Activated CD4-positive, alpha-beta memory T cell treated with anti-CD3 and anti-CD28 coated beads for 36 hours (primary cell): ENCODE results near the gene CBLN3. TPM values are rescaled to one million over a fixed set of nuclear protein-coding genes. Genes with fewer than 3 reads are reported as not detected.
"Not testable (repeated sequence)": the region's sequence is repeated elsewhere in the genome, so short reads cannot be mapped to it uniquely, and the experiment has no call there.

Source experiments
- CTCF ChIA-PET: fragments of 350-600 bp; sonication (Branson Sonifier 250); formaldehyde crosslinking; loops from one replicate; lab custom pipeline; 2021; ENCODE audit warnings: antibody characterized with exemption, inconsistent platforms; lab: Charles Lee
- POLR2A ChIA-PET: fragments of 350-600 bp; sonication (Branson Sonifier 250); formaldehyde crosslinking; loops from one replicate; lab custom pipeline; 2021; ENCODE audit warnings: antibody characterized with exemption; lab: Charles Lee
- DNase-seq: peaks from one replicate; pipeline ENCODE4 v3.0.0-alpha.2; 2020
- H3K27ac Mint-ChIP-seq: one replicate; pipeline ENCODE4 v1.8.0; 2021; ENCODE audit warnings: mixed read lengths
- H3K27me3 Mint-ChIP-seq: one replicate; pipeline ENCODE4 v1.8.0; 2021; ENCODE audit warnings: mixed read lengths
- H3K36me3 Mint-ChIP-seq: one replicate; pipeline ENCODE4 v1.8.0; 2021; ENCODE audit warnings: mixed read lengths
- H3K4me1 Mint-ChIP-seq: one replicate; pipeline ENCODE4 v1.8.0; 2021; ENCODE audit warnings: low read depth, mixed read lengths
- H3K4me3 Mint-ChIP-seq: one replicate; pipeline ENCODE4 v1.8.0; 2021; ENCODE audit warnings: mild to moderate bottlenecking, mixed read lengths
- H3K9me3 Mint-ChIP-seq: one replicate; pipeline ENCODE4 v1.8.0; 2021; ENCODE audit warnings: mixed read lengths
- intact Hi-C: fragments of 100-400 bp; cut with micrococcal nuclease; formaldehyde crosslinking; loops from one replicate; pipeline ENCODE4 v1.15.1; 2023
- total RNA-seq, 2 experiments: library from RNA; stranded (reverse); gene quantifications; one replicate each; pipeline ENCODE4 v1.2.3, GENCODE V29; 2021

The CBLN3 gene
- total RNA-seq, result 1 to 10 TPM; 8.6 to 9.3 TPM

DNA sequence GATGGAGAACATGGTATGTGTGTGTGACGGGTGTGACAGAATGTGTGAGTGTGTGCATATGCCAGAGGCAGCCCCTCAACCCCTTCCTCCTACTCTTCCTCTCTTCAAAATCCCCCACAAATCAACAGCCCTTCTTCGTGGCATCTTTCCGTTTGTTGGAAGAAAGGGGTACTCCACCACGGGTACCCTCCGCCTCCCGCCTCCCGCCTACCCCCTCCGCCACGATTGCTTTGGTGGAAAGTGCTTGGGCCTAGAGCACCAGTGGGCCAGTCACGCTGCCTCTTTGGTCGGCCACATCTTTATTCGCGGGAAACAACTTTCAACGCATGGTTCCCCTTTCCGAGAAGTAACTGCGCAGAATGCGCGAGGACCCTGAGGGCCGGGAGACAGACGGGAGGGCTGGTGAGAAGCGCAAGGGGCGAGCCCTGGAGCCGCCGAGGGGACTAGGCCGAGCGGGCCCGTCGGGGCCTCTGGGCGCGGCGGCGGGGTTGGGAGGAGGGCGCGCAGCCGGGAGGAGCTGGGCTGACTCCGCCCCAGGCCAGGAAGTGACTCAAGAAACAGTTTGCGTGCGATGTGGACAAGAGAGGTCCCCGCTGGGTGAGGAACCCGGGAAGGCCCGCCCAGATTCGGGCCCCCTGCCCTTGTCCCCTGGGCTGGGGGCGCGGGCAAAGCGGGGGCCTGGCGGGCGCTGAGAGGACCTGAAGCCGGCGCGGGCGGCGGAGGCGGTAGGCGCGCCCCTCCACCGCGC is at the start of gene CBLN3, which contains the start of gene KHNYN:
CBLN3 (minus strand) TSS at position 274 of the 748 bp plus-strand sequence. CDS start 614 bp downstream, outside the sequence.
KHNYN (plus strand) TSS at position 560 of the 748 bp plus-strand sequence. CDS start 777 bp downstream, outside the sequence.
- peak within 1 kb of the TSS; percentile 98 for H3K27ac Mint-ChIP-seq
- H3K9me3 Mint-ChIP-seq, result no peaks in the 10 kb centered on the region
- CTCF ChIA-PET, result interaction anchor here (0.9 to 21.1 kb wide), 9 partner anchors 10 to 216 kb away, joined by 3 to 968 read pairs (median 58); partner anchors contain the start of genes ADCY4, CHMP4A, CIDEB and LTB4R
- DNase-seq, result peak; percentile 92
- POLR2A ChIA-PET, result interaction anchor here (0.7 to 4.0 kb wide), 18 partner anchors 9 to 316 kb away, joined by 3 to 67 read pairs (median 4); partner anchors contain the start of genes ADCY4, CHMP4A, DCAF11 and LTB4R
- H3K4me1 Mint-ChIP-seq, result peaks cover 50% of the 10 kb centered on the region
- peaks cover 16% of the 10 kb centered on the region for H3K36me3 Mint-ChIP-seq
- intact Hi-C loops, result loop anchor here (2.0 to 5.0 kb wide), 3 partner anchors 17 to 283 kb away; partner anchors contain the start of genes LTB4R, LTB4R2, PSME2 and RNF31
- H3K27me3 Mint-ChIP-seq, result no peaks in the 10 kb centered on the region
- peak within 1 kb of the TSS; percentile 91 for H3K4me3 Mint-ChIP-seq

DNA sequence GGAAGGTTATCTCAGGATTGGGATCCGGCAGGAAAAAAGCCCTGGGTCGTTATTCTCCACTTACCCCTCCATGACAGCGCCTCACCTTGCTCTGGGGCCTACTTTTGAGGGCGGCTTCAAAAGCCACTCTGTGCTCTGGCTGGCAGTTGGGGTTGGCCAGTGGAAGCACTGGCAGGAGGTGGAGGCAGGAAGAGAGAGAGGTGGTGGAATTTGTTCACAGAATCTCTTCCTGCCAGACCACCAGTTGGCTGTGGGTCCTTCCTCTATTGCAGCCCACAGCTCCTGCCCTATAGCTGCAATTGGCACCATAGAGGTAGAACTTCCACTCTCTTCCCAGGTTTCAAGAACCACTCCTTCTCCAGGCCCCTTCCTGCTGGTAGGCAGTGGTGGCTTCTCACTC is 45.8 kb upstream of the CBLN3 start:
- Mint-ChIP-seq H3K4me1 (no peaks in the 10 kb centered on the region), H3K27me3 (no peaks in the 10 kb centered on the region), H3K9me3 (peaks cover 2% of the 10 kb centered on the region), H3K4me3 (no peak overlapping the region), H3K36me3 (no peaks in the 10 kb centered on the region), H3K27ac (no peak overlapping the region)
- intact Hi-C loops, result no loop called here
- ChIA-PET CTCF (no interaction called here), POLR2A (no interaction called here)
- DNase-seq, result no peak

DNA sequence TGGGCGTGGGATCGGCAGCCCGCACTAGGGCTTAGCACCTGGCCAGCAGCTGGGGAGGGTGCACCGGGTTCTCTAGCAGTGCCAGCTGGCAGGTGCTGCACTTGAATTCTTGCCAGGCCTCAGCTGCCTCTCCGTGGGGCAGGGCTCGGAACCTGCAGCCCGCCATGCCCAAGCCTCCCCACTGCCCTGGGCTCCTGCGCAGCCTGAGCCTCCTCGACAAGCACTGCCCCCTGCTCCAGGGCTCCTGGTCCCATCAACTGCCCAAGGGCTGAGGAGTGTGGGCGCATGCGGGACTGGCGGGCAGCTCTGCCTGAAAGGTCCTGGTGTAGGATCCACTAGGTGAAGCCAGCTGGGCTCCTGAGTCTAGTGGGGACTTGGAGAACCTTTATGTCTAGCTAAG is 43.7 kb upstream of the CBLN3 start:
- no peaks in the 10 kb centered on the region for H3K36me3 Mint-ChIP-seq
- POLR2A ChIA-PET, result no interaction called here
- H3K4me3 Mint-ChIP-seq, result no peak overlapping the region
- H3K27me3 Mint-ChIP-seq, result no peaks in the 10 kb centered on the region
- no peak overlapping the region for H3K27ac Mint-ChIP-seq
- intact Hi-C loops, result no loop called here
- CTCF ChIA-PET, result interaction anchor here (1.3 kb wide), 1 partner anchor 9 kb away, joined by 4 read pairs; no protein-coding TSS in a partner anchor
- no peaks in the 10 kb centered on the region for H3K4me1 Mint-ChIP-seq
- peaks cover 4% of the 10 kb centered on the region for H3K9me3 Mint-ChIP-seq
- DNase-seq, result no peak

DNA sequence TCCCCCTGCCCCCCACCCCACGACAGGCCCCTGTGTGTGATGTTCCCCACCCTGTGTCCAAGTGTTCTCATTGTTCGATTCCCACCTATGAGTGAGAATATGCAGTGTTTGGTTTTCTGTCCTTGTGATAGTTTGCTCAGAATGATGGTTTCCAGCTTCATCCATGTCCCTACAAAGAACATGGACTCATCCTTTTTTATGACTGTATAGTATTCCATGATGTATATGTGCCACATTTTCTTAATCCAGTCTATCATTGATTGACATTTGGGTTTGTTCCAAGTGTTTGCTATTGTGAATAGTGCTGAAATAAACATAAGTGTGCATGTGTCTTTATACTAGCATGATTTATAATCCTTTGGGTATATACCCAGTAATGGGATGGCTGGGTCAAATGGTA is 41.0 kb upstream of the CBLN3 start:
- intact Hi-C loops, H3K27ac Mint-ChIP-seq, POLR2A ChIA-PET, H3K4me1 Mint-ChIP-seq, H3K36me3 Mint-ChIP-seq, H3K9me3 Mint-ChIP-seq, DNase-seq, H3K4me3 Mint-ChIP-seq, H3K27me3 Mint-ChIP-seq: not testable (repeated sequence)
- CTCF ChIA-PET, result interaction anchor here (2.6 kb wide), 1 partner anchor 11 kb away, joined by 8 read pairs; no protein-coding TSS in a partner anchor

DNA sequence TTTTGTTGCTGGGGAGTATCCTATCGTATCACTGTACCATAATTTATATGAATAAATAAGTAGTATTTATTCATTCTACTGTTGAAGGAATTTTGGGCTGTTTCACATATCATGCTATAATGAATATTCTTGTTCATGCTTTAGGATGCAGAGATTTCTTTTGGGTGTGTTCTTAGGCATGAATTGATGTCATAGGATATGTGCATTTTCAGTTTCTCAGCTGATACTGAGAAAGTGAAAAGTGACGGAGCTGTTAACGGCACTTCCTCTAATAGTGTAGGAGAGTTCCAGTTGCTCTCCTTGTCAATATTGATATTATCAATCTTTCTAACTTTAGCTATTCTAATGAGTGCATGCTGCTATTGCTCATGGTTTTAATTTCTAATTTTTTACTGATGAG is 36.3 kb upstream of the CBLN3 start:
- Mint-ChIP-seq H3K27ac (no peak overlapping the region), H3K27me3 (no peaks in the 10 kb centered on the region), H3K4me3 (no peak overlapping the region), H3K4me1 (peaks cover 25% of the 10 kb centered on the region), H3K36me3 (no peaks in the 10 kb centered on the region), H3K9me3 (peaks cover 4% of the 10 kb centered on the region)
- CTCF ChIA-PET, result no interaction called here
- POLR2A ChIA-PET, result no interaction called here
- intact Hi-C loops, result no loop called here
- DNase-seq, result no peak

DNA sequence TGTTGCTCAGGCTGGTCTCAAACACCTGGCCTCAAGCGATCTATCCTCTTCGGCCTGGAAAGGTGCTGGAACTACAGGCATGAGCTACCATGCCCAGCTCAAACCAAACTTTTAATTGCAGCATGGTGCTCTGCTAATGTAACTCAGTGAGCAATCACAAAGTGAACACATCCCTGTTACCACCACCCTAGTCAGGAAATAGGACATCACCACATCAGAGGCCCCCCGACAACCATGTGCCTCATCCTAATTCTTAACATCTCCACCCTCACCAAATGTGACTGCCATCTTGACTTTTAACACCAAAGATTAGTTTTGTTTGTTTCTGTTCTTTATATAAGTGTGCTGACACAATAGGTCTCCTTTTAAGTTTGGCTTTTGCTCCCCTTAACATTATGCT is 35.9 kb upstream of the CBLN3 start:
- DNase-seq, result no peak
- H3K4me3 Mint-ChIP-seq, result no peak overlapping the region
- POLR2A ChIA-PET, result no interaction called here
- no peaks in the 10 kb centered on the region for H3K27me3 Mint-ChIP-seq
- no peak overlapping the region for H3K27ac Mint-ChIP-seq
- peaks cover 25% of the 10 kb centered on the region for H3K4me1 Mint-ChIP-seq
- CTCF ChIA-PET, result no interaction called here
- H3K9me3 Mint-ChIP-seq, result peaks cover 2% of the 10 kb centered on the region
- intact Hi-C loops, result no loop called here
- H3K36me3 Mint-ChIP-seq, result no peaks in the 10 kb centered on the region

DNA sequence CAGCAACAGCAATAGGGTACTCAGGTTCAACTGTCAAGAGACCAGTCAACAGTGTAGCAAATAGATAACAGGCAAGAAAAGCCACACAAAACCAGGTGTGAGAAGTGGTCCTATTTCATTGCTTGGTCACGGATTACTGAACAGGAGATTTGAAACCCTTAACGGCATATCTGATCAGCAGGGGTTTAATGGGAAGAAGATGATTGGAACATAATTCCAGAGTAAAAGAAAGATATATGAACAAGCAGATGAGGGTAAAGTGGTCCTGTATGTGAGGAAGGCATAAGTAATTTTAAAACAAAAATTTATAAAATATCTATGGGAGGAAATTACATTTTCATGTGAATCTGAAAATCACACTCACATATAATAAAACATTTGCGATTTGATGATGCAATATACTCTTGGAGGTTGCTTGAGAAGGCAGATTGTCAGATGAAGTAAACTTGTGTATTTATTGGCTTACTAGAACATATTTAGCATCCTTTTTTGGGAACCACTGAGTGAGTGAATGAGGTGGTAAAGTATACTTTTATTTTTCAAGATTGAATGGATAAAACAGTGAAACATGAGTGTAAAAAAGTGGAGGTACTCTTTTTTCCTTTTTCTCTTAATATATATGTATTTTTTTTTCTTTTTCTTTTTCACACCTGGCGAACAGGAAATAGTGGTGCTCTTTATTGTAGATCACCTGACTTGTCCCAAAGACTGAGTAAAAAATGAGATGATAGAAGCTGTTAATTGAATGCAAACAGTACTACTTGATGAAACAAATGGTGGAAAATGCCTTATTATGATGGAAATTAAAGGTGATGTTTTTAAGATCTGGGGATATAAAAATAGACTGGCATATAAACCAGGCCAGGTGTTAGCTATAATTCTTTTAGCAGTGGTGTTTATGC is 34.7 kb upstream of the CBLN3 start:
- ChIA-PET POLR2A (no interaction called here), CTCF (interaction anchor here (1.2 kb wide), 1 partner anchor 19 kb away, joined by 3 read pairs; no protein-coding TSS in a partner anchor)
- Mint-ChIP-seq H3K36me3 (no peaks in the 10 kb centered on the region), H3K9me3 (no peaks in the 10 kb centered on the region), H3K4me3 (no peak overlapping the region), H3K27ac (no peak overlapping the region), H3K4me1 (peaks cover 25% of the 10 kb centered on the region), H3K27me3 (no peaks in the 10 kb centered on the region)
- no peak for DNase-seq
- intact Hi-C loops, result no loop called here

DNA sequence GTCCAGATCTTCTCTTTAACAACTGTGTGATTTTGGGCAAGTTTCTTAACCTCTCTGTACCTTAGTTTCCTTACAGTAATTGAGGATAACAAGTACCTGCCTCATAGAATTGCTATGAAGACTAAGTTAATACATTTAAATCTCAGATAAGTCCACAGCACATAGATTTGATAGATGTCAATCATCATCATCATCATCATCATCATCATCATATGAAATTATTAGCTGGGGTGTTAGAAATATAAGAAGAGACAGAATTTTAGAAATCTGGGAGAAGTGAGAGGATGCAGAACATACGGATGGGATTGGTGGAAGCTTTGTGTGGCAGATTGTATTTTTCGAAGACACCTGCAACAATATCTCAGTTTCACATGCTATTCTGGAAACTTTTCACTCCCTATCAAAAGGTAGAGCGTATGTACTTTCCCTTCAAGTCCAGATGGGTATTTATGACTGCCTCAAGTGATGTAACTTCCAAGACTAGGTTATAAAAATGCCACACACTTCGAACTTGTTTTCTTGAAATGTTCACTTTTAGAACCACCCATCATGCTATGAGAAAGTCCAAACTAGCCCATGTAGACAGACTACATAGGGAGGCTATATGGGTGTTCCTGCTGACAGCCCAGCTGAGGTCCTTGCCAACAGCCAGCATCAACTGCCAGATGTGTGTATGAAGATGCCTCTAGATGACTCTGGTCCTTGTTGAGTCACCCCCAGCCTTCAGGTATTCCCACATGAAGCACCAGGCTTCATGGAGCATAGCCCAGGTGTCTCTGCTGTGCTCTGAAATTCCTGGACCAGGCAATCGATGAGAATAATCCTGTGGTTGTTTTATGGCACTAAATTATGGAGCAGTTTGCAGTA is 33.8 kb upstream of the CBLN3 start:
- no peak overlapping the region for H3K4me3 Mint-ChIP-seq
- ChIA-PET POLR2A (no interaction called here), CTCF (no interaction called here)
- no peaks in the 10 kb centered on the region for H3K9me3 Mint-ChIP-seq
- H3K4me1 Mint-ChIP-seq, result peaks cover 25% of the 10 kb centered on the region
- DNase-seq, result no peak
- H3K27ac Mint-ChIP-seq, result no peak overlapping the region
- H3K27me3 Mint-ChIP-seq, result no peaks in the 10 kb centered on the region
- intact Hi-C loops, result no loop called here
- H3K36me3 Mint-ChIP-seq, result no peaks in the 10 kb centered on the region

DNA sequence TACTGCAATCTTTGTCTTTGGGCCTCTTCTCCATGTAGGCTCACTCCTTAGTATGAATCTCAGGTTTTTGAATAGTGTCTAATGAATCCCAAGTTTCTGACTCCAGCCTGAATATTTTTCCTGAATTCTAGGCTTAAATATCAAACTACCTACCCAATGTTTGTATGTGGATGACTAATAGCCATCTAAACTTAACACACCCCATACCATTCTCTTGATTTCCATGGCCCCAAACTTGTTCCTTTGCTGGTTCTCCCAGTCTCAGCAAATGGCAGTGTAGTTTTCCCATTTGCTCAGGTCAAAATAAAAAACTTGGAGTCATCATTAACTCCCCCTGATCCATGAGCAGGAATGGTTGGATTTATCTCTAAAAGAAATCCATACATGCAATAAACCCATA is 31.9 kb upstream of the CBLN3 start:
- intact Hi-C loops, result no loop called here
- Mint-ChIP-seq H3K27me3 (no peaks in the 10 kb centered on the region), H3K27ac (no peak overlapping the region), H3K4me3 (no peak overlapping the region), H3K36me3 (peaks cover 6% of the 10 kb centered on the region), H3K4me1 (peaks cover 25% of the 10 kb centered on the region), H3K9me3 (peaks cover 8% of the 10 kb centered on the region)
- CTCF ChIA-PET, result no interaction called here
- POLR2A ChIA-PET, result no interaction called here
- no peak for DNase-seq

DNA sequence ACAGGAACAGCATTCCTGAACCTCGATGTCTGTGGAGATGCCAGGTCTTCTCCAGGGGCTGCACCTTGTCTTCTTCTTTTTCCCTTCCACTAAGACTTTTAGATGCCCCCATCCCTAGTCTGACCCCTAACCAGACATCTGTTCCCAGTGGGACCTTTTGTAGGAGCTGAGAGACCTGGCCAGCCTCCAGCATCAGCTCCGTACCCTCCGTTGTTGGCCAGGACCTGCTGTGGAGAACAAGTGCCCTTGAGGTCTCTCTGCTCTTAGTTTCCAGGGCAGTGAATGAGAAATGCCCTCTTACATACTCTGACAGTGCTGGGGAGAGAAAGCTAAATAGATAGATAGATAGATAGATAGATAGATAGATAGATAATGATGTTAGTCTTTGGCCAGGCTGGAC is 29.9 kb upstream of the CBLN3 start:
- peaks cover 11% of the 10 kb centered on the region for H3K4me1 Mint-ChIP-seq
- H3K4me3 Mint-ChIP-seq, result no peak overlapping the region
- no peaks in the 10 kb centered on the region for H3K27me3 Mint-ChIP-seq
- intact Hi-C loops, result no loop called here
- ChIA-PET CTCF (no interaction called here), POLR2A (no interaction called here)
- H3K36me3 Mint-ChIP-seq, result peaks cover 6% of the 10 kb centered on the region
- no peak overlapping the region for H3K27ac Mint-ChIP-seq
- H3K9me3 Mint-ChIP-seq, result peaks cover 8% of the 10 kb centered on the region
- no peak for DNase-seq

DNA sequence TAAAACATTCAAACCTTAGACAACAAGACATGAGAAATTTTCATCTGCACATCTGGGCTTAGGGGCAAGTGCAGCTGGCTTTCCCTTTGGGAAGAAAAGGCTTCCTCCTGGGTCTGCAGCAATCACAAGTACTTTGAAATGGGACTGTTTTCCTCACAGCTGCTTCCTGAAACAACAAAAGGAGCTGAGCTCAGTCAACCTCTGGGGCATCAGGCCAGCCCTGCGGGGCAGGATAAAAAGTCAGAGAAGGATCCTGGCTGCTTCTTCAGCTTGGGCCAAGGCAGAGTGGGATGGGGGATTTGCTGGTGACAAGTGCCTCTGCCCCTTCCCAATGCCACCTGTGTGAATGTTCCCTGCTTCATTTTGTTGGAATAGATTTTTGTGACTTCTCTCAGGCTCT is 29.3 kb upstream of the CBLN3 start:
- Mint-ChIP-seq H3K27ac (no peak overlapping the region), H3K36me3 (peaks cover 11% of the 10 kb centered on the region), H3K27me3 (no peaks in the 10 kb centered on the region), H3K4me3 (no peak overlapping the region), H3K9me3 (peaks cover 11% of the 10 kb centered on the region), H3K4me1 (peaks cover 5% of the 10 kb centered on the region)
- POLR2A ChIA-PET, result no interaction called here
- intact Hi-C loops, result no loop called here
- DNase-seq, result no peak
- CTCF ChIA-PET, result no interaction called here
